Measurements from ENCODE around the gene SRL. TPM values are rescaled to one million over a fixed set of nuclear protein-coding genes. Genes with fewer than 3 reads are reported as not detected.
A peak's percentile ranks its signal among the peaks of the same experiment; 100 is the strongest.

SRL gene
- total RNA-seq, 1 donor from 2014 or later = 0.40 TPM

GRCh38 chr16:4204521-4204920 is 37.4 kb downstream of the SRL start:
- H3K36me3 Mint-ChIP-seq (ENCODE audit: low read depth) = no peaks in the 10 kb centered on the region
- H3K4me1 Mint-ChIP-seq = peaks cover 9% of the 10 kb centered on the region
- no peaks in the 10 kb centered on the region for H3K9me3 Mint-ChIP-seq
- no peak overlapping the region for H3K4me3 Mint-ChIP-seq
- TF ChIP-seq CTCF (conservative IDR thresholded peaks at IDR 0.05) = no peak
- H3K27me3 Mint-ChIP-seq (ENCODE audit: low read depth) = no peaks in the 10 kb centered on the region
- DNase-seq (ENCODE audit: low read depth, low spot score) = no peak
- H3K27ac Mint-ChIP-seq (ENCODE audit: unreplicated experiment) = no peak overlapping the region

- Mint-ChIP-seq H3K4me3 (no peak overlapping the region), H3K27me3 (ENCODE audit: low read depth) (no peaks in the 10 kb centered on the region), H3K9me3 (no peaks in the 10 kb centered on the region), H3K4me1 (peaks cover 9% of the 10 kb centered on the region), H3K36me3 (ENCODE audit: low read depth) (no peaks in the 10 kb centered on the region), H3K27ac (ENCODE audit: unreplicated experiment) (no peak overlapping the region)
- no peak for TF ChIP-seq CTCF (conservative IDR thresholded peaks at IDR 0.05)
- DNase-seq (ENCODE audit: low read depth, low spot score) = no peak
Measured at GRCh38 chr16:4203748-4204147, 38.1 kb downstream of the SRL start.

- no peaks in the 10 kb centered on the region for H3K4me1 Mint-ChIP-seq
- H3K27me3 Mint-ChIP-seq (ENCODE audit: low read depth) = no peaks in the 10 kb centered on the region
- no peak for TF ChIP-seq CTCF (conservative IDR thresholded peaks at IDR 0.05)
- DNase-seq (ENCODE audit: low read depth, low spot score) = no peak
- H3K36me3 Mint-ChIP-seq (ENCODE audit: low read depth) = no peaks in the 10 kb centered on the region
- H3K4me3 Mint-ChIP-seq = no peak overlapping the region
- H3K9me3 Mint-ChIP-seq = no peaks in the 10 kb centered on the region
- H3K27ac Mint-ChIP-seq (ENCODE audit: unreplicated experiment) = no peak overlapping the region
Measured at GRCh38 chr16:4202615-4203345, 39.1 kb downstream of the SRL start.

GRCh38 chr16:4200781-4201137 is 41.1 kb downstream of the SRL start:
- Mint-ChIP-seq H3K27me3 (ENCODE audit: low read depth) (no peaks in the 10 kb centered on the region), H3K27ac (ENCODE audit: unreplicated experiment) (no peak overlapping the region), H3K4me3 (no peak overlapping the region), H3K9me3 (no peaks in the 10 kb centered on the region), H3K4me1 (no peaks in the 10 kb centered on the region), H3K36me3 (ENCODE audit: low read depth) (no peaks in the 10 kb centered on the region)
- no peak for TF ChIP-seq CTCF (conservative IDR thresholded peaks at IDR 0.05)
- DNase-seq (ENCODE audit: low read depth, low spot score) = no peak

- no peaks in the 10 kb centered on the region for H3K4me1 Mint-ChIP-seq
- DNase-seq (ENCODE audit: low read depth, low spot score) = peak; percentile 57
- H3K36me3 Mint-ChIP-seq (ENCODE audit: low read depth) = no peaks in the 10 kb centered on the region
- H3K27me3 Mint-ChIP-seq (ENCODE audit: low read depth) = no peaks in the 10 kb centered on the region
- no peak overlapping the region for H3K4me3 Mint-ChIP-seq
- no peaks in the 10 kb centered on the region for H3K9me3 Mint-ChIP-seq
- peak; percentile 68 for TF ChIP-seq CTCF (conservative IDR thresholded peaks at IDR 0.05)
- H3K27ac Mint-ChIP-seq (ENCODE audit: unreplicated experiment) = no peak overlapping the region
Measured at GRCh38 chr16:4200000-4200780, 41.7 kb downstream of the SRL start.
